Measurements from ENCODE around the gene IPO13.

DNA sequence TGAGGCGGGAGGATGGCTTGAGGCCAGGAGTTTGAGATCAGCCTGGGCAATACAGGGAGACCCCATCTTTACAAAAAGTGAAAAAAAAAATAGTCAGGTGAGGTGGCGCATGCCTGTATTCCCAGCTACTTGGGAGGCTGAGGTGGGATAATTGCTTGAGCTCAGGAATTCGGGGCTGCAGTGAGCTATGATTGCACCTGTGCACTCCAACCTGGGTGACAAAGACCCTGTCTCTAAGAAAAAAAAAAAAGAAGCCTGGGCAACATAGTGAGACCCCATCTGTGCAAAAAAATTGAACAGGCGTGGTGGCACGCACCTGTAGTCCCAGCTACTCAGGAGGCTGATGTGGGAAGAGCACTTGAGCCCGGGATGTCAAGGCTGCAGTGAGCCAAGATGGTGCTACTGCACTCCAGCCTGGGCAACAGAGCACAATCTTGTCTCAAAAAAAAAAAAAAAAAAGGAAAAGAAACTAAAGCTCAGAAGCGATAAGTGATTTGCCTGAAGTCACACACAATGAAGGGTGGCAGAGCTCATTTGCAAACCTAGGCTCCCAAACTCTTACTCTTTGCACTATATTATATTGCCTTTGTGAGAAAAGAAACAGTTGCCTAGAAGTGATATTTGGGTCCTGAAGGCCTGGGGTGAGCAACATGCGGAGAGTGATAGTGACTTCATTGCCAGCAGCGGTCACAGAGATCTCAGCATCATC is 46.6 kb downstream of the IPO13 start:
- TF ChIP-seq, protein P1, sequence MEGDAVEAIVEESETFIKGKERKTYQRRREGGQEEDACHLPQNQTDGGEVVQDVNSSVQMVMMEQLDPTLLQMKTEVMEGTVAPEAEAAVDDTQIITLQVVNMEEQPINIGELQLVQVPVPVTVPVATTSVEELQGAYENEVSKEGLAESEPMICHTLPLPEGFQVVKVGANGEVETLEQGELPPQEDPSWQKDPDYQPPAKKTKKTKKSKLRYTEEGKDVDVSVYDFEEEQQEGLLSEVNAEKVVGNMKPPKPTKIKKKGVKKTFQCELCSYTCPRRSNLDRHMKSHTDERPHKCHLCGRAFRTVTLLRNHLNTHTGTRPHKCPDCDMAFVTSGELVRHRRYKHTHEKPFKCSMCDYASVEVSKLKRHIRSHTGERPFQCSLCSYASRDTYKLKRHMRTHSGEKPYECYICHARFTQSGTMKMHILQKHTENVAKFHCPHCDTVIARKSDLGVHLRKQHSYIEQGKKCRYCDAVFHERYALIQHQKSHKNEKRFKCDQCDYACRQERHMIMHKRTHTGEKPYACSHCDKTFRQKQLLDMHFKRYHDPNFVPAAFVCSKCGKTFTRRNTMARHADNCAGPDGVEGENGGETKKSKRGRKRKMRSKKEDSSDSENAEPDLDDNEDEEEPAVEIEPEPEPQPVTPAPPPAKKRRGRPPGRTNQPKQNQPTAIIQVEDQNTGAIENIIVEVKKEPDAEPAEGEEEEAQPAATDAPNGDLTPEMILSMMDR (conservative IDR thresholded peaks at IDR 0.05), result no peak
- TF ChIP-seq ZFX (IDR thresholded peaks at IDR 0.05), result no peak

Data from C4-2B (cell line).